A549 (cell line): Measurements from ENCODE around the gene S100A7. TPM values are rescaled to one million over a fixed set of nuclear protein-coding genes. Genes with fewer than 3 reads are reported as not detected.

Experiments used
- ATAC-seq, 2 experiments: fragments of 200-7000 bp in 1 of 2; fragments of >200 bp in 1 of 2; cut with Nextera tagmentation in 1 of 2; cut with Tn5 transposase in 1 of 2; 3 replicates each; pipeline versions ENCODE4 v1.8.0 to v1.9.1; 2018 to 2020; ENCODE audit warnings: mild to moderate bottlenecking in 1 of 2, moderate library complexity in 1 of 2
- CTCF ChIA-PET: fragments of 300-600 bp; sonication (Branson Sonifier 250); formaldehyde crosslinking; extraction: SDS; loops from one replicate; lab custom pipeline; 2021; ENCODE audit warnings: antibody characterized with exemption, inconsistent platforms; lab: Yijun Ruan, JAX
- POLR2A ChIA-PET: fragments of 350-600 bp; formaldehyde crosslinking; extraction: SDS; loops from one replicate; lab custom pipeline; 2021; ENCODE audit warnings: antibody characterized with exemption, inconsistent platforms; lab: Yijun Ruan, JAX
- DNase-seq, 2 experiments: peaks; one replicate each; pipeline versions ENCODE4 v3.0.0 to v3.0.0-alpha.2; 2011 to 2016; ENCODE audit warnings: low read depth in 1 of 2, low spot score in 1 of 2
- FAIRE-seq: peaks from 2 replicates; lab custom pipeline; 2011; peaks lifted over from hg19 to GRCh38; lab: Jason Lieb, UNC
- H3K27ac ChIP-seq, 2 experiments: fragments of >200 bp; sonication (Bioruptor Twin); formaldehyde crosslinking; 3 replicates each; pipeline ENCODE4 v1.5.1; 2016 to 2017
- H3K4me1 ChIP-seq: fragments of >200 bp; sonication (Bioruptor Twin); formaldehyde crosslinking; 3 replicates; pipeline ENCODE4 v1.6.1; 2016
- H3K4me2 ChIP-seq: fragments of >200 bp; sonication (Bioruptor Twin); formaldehyde crosslinking; 3 replicates; pipeline ENCODE4 v1.6.1; 2016
- H3K4me3 ChIP-seq: fragments of >200 bp; sonication (Bioruptor Twin); formaldehyde crosslinking; 3 replicates; pipeline ENCODE4 v1.5.1; 2016
- H3K9me3 ChIP-seq: fragments of >200 bp; sonication (Bioruptor Twin); formaldehyde crosslinking; 3 replicates; pipeline ENCODE4 v1.6.1; 2016
- CBX8 ChIP-seq: fragments of 200-600 bp; sonication (generic); IDR thresholded peaks from 2 replicates; pipeline ENCODE4 v1.6.1; 2016
- EHF ChIP-seq: fragments of 250-450 bp; sonication (Bioruptor Pico); IDR thresholded peaks from 2 replicates; pipeline ENCODE4 v1.5.0; 2020; ENCODE audit warnings: mild to moderate bottlenecking
- ESRRA ChIP-seq: fragments of 150-350 bp; IDR thresholded peaks from 2 replicates; pipeline ENCODE4 v1.6.1; 2014; ENCODE audit warnings: mild to moderate bottlenecking, low read length, borderline replicate concordance
- FOXS1 ChIP-seq: fragments of 250-450 bp; sonication (Bioruptor Pico); IDR thresholded peaks from 2 replicates; pipeline ENCODE4 v1.5.0; 2020; ENCODE audit warnings: mild to moderate bottlenecking, moderate library complexity
- JUN ChIP-seq, 2 experiments: fragments of >200 bp; sonication (Bioruptor Twin); formaldehyde crosslinking; IDR thresholded peaks; 2 replicates in 1 of 2; 3 replicates in 1 of 2; pipeline ENCODE4 v1.6.1; 2016 to 2017
- KDM1A ChIP-seq: fragments of 200-600 bp; sonication (generic); IDR thresholded peaks from 2 replicates; pipeline ENCODE4 v1.6.1; 2016; ENCODE audit warnings: low read depth, mild to moderate bottlenecking
- MAFK ChIP-seq: fragments of 450-650 bp; IDR thresholded peaks from 2 replicates; pipeline ENCODE4 v1.6.1; 2014; ENCODE audit not compliant: partially characterized antibody
- MYC ChIP-seq: IDR thresholded peaks from 2 replicates; pipeline ENCODE4 v1.6.1; 2012; ENCODE audit warnings: mild to moderate bottlenecking, inconsistent platforms, low read length, improper control_type of control experiment, borderline replicate concordance
- NR3C1 ChIP-seq: fragments of >200 bp; sonication (Bioruptor Twin); formaldehyde crosslinking; IDR thresholded peaks from 3 replicates; pipeline ENCODE4 v1.6.1; 2017
- POLR2A ChIP-seq: IDR thresholded peaks from 2 replicates; pipeline ENCODE4 v1.6.1; 2012; ENCODE audit warnings: mild to moderate bottlenecking, low read length
- POLR2AphosphoS2 ChIP-seq: conservative IDR thresholded peaks from 2 replicates; pipeline ENCODE4 v1.6.1; 2012; ENCODE audit warnings: low read length, improper control_type of control experiment, inconsistent platforms
- TFCP2L1 ChIP-seq: fragments of 250-450 bp; sonication (Bioruptor Pico); IDR thresholded peaks from 2 replicates; pipeline ENCODE4 v1.5.0; 2021; ENCODE audit warnings: mild to moderate bottlenecking
- TP53 ChIP-seq: fragments of 250-450 bp; sonication (Bioruptor Pico); IDR thresholded peaks from 2 replicates; pipeline ENCODE4 v1.5.0; 2021; ENCODE audit warnings: mild to moderate bottlenecking, moderate library complexity
- WGBS: methylation state at CpG from one replicate; pipeline ENCODE4 v1.1.6; 2017; ENCODE audit errors: missing lambda C conversion rate; 5-methylcytosine and 5-hydroxymethylcytosine counted together
- polyA plus RNA-seq, 4 experiments: library from polyadenylated mRNA; depleted of rRNA in 3 of 4; stranded (reverse); fragments of >200 nt; fragmentation: RNase III in 1 of 4; extraction: RNeasy Plus Mini Kit Qiagen cat#74134 plus additional on column Dnase treatment in 1 of 4; gene quantifications; 2 replicates in 3 of 4; 3 replicates in 1 of 4; pipeline ENCODE4 v1.2.3, GENCODE V29; 2011 to 2017
- TF ChIP-seq, protein P1 (sequence below): IDR thresholded peaks from 2 replicates; pipeline ENCODE4 v1.6.1; 2012; ENCODE audit warnings: low read depth, borderline replicate concordance
- TF ChIP-seq, protein P2 (sequence below): fragments of 150-350 bp; IDR thresholded peaks from 2 replicates; pipeline ENCODE4 v1.6.1; 2014; ENCODE audit warnings: low read depth, mild to moderate bottlenecking, low read length
- TF ChIP-seq, protein P3 (sequence below): fragments of 200-600 bp; sonication (generic); IDR thresholded peaks from 2 replicates; pipeline ENCODE4 v1.6.1; 2016; ENCODE audit warnings: antibody characterized with exemption, mild to moderate bottlenecking, moderate library complexity
- TF ChIP-seq, protein P4 (sequence below): fragments of >200 bp; sonication (Bioruptor Twin); formaldehyde crosslinking; IDR thresholded peaks from 2 replicates; pipeline ENCODE4 v1.6.1; 2016

S100A7 gene
- polyA plus RNA-seq, 2 of the 4 experiments (the other 2 are of a cell fraction) = not detected

DNA sequence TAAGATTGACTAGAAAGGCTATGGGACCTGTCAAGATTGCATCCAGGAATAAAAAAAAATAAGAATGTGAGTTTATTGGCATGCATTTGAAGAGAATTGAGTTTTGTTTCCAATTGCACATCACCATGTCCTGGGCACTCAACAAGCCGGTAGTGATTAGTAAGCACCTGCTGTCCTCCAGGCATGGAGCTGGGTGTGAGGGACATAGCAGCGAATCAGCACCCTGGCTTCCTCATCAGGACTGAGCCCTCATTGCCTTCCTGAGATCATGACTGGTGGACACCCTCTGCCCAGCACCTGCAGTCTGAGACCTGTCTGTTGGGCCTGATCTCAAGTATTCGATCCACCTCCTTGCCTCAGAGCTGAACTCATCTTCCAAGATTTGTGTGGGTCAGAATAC, 48.6 kb upstream of the S100A7 start:
- TF ChIP-seq TP53 (CRISPR knock-in tag) (no peak), CBX8 (no peak), MYC (no peak), KDM1A (no peak)
- TF ChIP-seq, protein P1, sequence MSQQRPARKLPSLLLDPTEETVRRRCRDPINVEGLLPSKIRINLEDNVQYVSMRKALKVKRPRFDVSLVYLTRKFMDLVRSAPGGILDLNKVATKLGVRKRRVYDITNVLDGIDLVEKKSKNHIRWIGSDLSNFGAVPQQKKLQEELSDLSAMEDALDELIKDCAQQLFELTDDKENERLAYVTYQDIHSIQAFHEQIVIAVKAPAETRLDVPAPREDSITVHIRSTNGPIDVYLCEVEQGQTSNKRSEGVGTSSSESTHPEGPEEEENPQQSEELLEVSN = no peak
- FAIRE-seq = no peak
- DNase-seq = no peak
- Histone ChIP-seq H3K27ac (peak overlapping the region in 1 of 2 experiments; percentile 87; a peak in 3 of 6 replicates), H3K9me3 (no peaks in the 10 kb centered on the region), H3K4me3 (no peak overlapping the region), H3K4me1 (peaks cover 40% of the 10 kb centered on the region), H3K4me2 (no peak overlapping the region)
- POLR2A ChIA-PET = no interaction called here
- WGBS = 77% methylated on average over 3 of the region's 3 CpGs
- CTCF ChIA-PET = interaction anchor here (0.7 to 13.0 kb wide), 21 partner anchors 9 to 435 kb away, joined by 3 to 273 read pairs (median 6); partner anchors contain the start of genes S100A2, S100A6 and S100A9
- no peak for ATAC-seq

DNA sequence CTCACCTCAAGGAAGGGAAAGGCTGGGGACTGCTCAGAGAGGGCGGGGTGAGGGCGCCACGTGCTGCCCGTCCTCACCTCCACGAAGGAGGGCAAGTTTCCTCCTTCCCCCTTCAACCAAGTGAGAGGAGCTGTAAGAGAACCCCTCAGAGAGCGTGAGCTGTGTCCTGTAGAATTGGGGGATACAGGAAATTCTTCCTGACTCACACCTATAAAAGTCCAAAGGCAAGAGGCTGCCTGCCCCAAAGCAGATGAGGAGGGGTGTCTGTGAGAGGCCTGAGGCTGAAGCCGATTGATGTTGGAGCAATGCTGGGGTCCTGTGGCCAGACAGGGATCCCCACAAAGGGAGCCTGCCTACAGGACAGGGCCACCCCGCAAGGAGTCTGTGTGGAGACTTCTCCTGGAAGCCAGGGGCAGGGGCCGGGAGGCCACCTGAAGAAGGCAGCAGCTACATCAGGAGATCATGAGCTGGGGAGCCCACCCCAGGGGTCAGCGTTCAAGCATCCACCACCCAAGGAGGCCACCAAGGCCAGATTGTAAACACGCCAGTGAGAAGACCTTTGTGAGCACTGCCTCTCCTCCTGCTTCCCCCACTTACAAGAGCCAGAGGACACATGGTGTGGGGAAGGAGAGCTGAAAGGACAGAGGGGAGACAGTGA, 47.6 kb upstream of the S100A7 start:
- no peak for FAIRE-seq
- TF ChIP-seq, protein P2, sequence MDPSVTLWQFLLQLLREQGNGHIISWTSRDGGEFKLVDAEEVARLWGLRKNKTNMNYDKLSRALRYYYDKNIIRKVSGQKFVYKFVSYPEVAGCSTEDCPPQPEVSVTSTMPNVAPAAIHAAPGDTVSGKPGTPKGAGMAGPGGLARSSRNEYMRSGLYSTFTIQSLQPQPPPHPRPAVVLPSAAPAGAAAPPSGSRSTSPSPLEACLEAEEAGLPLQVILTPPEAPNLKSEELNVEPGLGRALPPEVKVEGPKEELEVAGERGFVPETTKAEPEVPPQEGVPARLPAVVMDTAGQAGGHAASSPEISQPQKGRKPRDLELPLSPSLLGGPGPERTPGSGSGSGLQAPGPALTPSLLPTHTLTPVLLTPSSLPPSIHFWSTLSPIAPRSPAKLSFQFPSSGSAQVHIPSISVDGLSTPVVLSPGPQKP = no peak
- TF ChIP-seq TP53 (CRISPR knock-in tag) (no peak), KDM1A (no peak), POLR2AphosphoS2 (no peak), FOXS1 (CRISPR knock-in tag) (no peak), ESRRA (no peak), POLR2A (no peak), JUN (IDR thresholded peaks at IDR 0.05) (no peak), MAFK (no peak), NR3C1 (no peak), TFCP2L1 (CRISPR knock-in tag) (no peak), EHF (CRISPR knock-in tag) (no peak)
- TF ChIP-seq, protein P3, sequence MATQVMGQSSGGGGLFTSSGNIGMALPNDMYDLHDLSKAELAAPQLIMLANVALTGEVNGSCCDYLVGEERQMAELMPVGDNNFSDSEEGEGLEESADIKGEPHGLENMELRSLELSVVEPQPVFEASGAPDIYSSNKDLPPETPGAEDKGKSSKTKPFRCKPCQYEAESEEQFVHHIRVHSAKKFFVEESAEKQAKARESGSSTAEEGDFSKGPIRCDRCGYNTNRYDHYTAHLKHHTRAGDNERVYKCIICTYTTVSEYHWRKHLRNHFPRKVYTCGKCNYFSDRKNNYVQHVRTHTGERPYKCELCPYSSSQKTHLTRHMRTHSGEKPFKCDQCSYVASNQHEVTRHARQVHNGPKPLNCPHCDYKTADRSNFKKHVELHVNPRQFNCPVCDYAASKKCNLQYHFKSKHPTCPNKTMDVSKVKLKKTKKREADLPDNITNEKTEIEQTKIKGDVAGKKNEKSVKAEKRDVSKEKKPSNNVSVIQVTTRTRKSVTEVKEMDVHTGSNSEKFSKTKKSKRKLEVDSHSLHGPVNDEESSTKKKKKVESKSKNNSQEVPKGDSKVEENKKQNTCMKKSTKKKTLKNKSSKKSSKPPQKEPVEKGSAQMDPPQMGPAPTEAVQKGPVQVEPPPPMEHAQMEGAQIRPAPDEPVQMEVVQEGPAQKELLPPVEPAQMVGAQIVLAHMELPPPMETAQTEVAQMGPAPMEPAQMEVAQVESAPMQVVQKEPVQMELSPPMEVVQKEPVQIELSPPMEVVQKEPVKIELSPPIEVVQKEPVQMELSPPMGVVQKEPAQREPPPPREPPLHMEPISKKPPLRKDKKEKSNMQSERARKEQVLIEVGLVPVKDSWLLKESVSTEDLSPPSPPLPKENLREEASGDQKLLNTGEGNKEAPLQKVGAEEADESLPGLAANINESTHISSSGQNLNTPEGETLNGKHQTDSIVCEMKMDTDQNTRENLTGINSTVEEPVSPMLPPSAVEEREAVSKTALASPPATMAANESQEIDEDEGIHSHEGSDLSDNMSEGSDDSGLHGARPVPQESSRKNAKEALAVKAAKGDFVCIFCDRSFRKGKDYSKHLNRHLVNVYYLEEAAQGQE = no peak
- TF ChIP-seq, protein P4, sequence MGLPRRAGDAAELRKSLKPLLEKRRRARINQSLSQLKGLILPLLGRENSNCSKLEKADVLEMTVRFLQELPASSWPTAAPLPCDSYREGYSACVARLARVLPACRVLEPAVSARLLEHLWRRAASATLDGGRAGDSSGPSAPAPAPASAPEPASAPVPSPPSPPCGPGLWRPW = no peak
- TF ChIP-seq, all 56 proteins: peak for 0
- H3K4me1 ChIP-seq = peaks cover 39% of the 10 kb centered on the region
- H3K4me2 ChIP-seq = peak overlapping the region; percentile 78; the same call in 2 of the 3 replicates
- no peak overlapping the region for H3K4me3 ChIP-seq
- POLR2A ChIA-PET = no interaction called here
- no peak for ATAC-seq
- peak overlapping the region; percentile 87 for H3K27ac ChIP-seq
- H3K9me3 ChIP-seq = no peaks in the 10 kb centered on the region
- WGBS = 86% methylated on average over 9 of the region's 11 CpGs
- CTCF ChIA-PET = interaction anchor here (0.7 to 13.0 kb wide), 13 partner anchors 8 to 168 kb away, joined by 3 to 273 read pairs (median 6); partner anchors contain the start of genes S100A2, S100A6 and S100A9
- no peak for DNase-seq
